GM12874 (cell line): Measurements from ENCODE around the gene KIAA1671.

Source experiments
- CTCF ChIP-seq: IDR thresholded peaks from 2 replicates; pipeline ENCODE4 v1.5.1; 2011; ENCODE audit warnings: low read depth, mild to moderate bottlenecking, control low read depth, low read length, moderate library complexity; ENCODE audit not compliant: insufficient read depth

KIAA1671 gene

DNA sequence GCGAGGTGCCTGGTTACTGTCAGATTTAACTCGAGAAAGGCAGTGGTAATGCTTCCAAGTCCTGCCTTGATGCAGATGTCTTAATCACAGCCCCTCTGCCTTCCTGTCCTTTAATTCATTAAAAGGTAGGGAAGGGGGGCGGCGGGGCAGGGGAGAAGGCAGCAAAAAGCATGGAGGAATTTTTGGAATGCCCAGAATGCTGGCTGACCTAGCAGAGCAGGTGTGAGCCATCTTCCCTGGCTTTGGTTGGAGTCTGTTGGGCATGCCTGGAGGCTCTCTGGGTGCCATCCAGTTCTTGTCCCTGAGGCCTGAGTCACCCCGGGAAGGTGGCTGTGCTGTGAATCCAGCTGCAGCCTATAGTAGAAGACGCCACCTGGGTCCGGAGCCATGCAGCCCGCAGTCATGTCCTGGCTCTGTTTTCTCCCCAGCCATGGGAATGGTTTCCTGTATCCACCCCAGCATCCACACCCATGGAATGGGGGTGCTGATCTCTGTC, 15.6 kb downstream of the KIAA1671 start:
- no peak for TF ChIP-seq CTCF

DNA sequence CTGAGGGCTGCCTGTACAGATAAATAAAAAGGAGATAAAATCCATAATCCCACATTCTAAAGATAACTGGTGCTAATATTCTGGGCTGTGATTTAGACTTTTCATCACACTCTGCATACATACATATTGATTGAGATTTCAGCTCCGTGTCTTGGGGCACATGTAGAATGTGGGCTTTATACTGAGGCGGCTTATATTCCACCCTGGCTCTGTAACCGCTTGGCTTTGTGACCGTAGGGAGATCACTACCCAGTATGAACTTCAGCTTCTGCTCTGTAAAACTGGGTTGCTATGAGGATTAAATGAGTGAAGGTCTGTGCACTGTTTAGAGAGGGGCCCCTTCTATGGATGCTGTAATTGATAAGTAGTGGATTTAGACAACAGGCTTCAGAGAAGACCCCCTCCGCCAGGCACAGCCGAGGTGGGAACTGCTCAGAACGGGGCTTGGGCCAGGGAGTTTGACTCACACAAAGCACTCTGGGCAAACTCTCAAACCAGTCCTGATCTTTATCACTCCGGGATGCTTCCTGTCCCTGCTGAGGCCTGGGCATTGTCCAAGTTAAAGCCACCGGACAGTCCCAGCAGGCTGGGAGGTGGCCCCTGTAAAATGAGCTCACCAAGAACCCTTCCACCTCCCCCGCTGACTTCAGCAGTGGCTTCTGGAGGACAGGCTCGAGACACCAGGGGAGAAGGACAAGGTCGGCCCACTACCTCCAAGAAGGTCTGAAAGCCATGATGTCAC, 17.2 kb downstream of the KIAA1671 start:
- TF ChIP-seq CTCF: no peak

DNA sequence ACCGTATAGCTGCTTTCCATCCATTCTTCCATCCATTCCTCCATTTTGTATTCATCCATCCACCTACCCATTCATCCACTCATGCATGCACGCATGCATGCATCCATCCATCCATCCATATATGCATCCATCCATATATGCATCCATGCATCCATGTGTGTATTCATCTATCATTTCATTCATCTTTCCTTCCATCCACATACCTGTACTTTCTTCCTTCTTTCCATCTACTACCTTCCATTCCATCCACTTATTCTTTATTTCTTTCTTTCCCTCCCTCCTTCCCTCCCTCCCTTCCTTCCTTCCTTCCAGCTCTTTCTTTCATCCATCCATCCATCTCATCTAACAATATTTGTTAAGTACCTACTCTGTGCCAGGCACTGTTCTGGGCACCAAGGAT, 19.9 kb downstream of the KIAA1671 start:
- TF ChIP-seq CTCF: no peak

- no peak for TF ChIP-seq CTCF
Measured at GRCh38 chr22:24973872-24974271, 21.4 kb downstream of the KIAA1671 start.

- TF ChIP-seq CTCF: no peak
Measured at GRCh38 chr22:24975125-24975640, 22.7 kb downstream of the KIAA1671 start.

- no peak for TF ChIP-seq CTCF
Measured at GRCh38 chr22:24975813-24976341, 23.4 kb downstream of the KIAA1671 start.

- no peak for TF ChIP-seq CTCF
Measured at GRCh38 chr22:24976442-24977218, 24.1 kb downstream of the KIAA1671 start.
